ENCODE results near the gene CRABP1. TPM values are rescaled to one million over a fixed set of nuclear protein-coding genes. Genes with fewer than 3 reads are reported as not detected.

Gene CRABP1
- polyA plus RNA-seq, 1 donor from 2014 or later: 7.0 TPM

DNA sequence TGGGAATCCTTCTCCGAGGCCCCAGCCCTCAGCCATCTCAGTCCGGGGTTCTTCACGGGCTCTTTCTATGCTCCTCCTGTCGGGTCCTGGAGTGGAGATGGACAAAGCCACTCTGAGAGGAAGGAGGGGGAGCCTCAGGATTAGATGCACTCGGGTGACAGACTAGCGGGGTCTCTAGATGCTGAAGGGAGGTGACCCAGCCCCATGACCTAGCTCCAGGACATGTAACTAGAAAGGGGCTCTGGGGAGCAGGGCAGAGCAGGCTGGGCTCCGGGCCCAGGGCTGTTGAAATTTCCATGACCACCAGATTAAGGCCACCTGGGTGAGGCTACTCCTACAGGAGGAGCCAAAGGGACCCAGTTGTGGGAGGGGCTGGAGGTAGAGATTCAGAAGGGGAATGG is 26.0 kb upstream of the CRABP1 start:
- Histone ChIP-seq H3K79me2 (replicated peaks; ENCODE audit: insufficient read depth, low read length) (no peaks in the 10 kb centered on the region), H3K27ac (ENCODE audit: low read length) (no peak overlapping the region), H3K4me2 (ENCODE audit: low read length) (no peak overlapping the region), H3K9me2 (ENCODE audit: insufficient read depth, low read length) (no peaks in the 10 kb centered on the region), H4K20me1 (ENCODE audit: insufficient read depth) (no peaks in the 10 kb centered on the region), H3K9ac (ENCODE audit: low read length) (no peak overlapping the region), H3K27me3 (ENCODE audit: insufficient read depth, low read depth, low read length) (no peaks in the 10 kb centered on the region), H3K9me3 (ENCODE audit: low read length) (no peaks in the 10 kb centered on the region), H3K36me3 (ENCODE audit: insufficient read depth, low read length) (no peaks in the 10 kb centered on the region), H3F3A (ENCODE audit: insufficient read depth, low read length, poor library complexity, severe bottlenecking) (no peaks in the 10 kb centered on the region), H2AFZ (ENCODE audit: low read depth, low read length) (no peak overlapping the region), H3K4me3 (ENCODE audit: low read length) (no peak overlapping the region)
- TF ChIP-seq, protein P1, sequence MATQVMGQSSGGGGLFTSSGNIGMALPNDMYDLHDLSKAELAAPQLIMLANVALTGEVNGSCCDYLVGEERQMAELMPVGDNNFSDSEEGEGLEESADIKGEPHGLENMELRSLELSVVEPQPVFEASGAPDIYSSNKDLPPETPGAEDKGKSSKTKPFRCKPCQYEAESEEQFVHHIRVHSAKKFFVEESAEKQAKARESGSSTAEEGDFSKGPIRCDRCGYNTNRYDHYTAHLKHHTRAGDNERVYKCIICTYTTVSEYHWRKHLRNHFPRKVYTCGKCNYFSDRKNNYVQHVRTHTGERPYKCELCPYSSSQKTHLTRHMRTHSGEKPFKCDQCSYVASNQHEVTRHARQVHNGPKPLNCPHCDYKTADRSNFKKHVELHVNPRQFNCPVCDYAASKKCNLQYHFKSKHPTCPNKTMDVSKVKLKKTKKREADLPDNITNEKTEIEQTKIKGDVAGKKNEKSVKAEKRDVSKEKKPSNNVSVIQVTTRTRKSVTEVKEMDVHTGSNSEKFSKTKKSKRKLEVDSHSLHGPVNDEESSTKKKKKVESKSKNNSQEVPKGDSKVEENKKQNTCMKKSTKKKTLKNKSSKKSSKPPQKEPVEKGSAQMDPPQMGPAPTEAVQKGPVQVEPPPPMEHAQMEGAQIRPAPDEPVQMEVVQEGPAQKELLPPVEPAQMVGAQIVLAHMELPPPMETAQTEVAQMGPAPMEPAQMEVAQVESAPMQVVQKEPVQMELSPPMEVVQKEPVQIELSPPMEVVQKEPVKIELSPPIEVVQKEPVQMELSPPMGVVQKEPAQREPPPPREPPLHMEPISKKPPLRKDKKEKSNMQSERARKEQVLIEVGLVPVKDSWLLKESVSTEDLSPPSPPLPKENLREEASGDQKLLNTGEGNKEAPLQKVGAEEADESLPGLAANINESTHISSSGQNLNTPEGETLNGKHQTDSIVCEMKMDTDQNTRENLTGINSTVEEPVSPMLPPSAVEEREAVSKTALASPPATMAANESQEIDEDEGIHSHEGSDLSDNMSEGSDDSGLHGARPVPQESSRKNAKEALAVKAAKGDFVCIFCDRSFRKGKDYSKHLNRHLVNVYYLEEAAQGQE (IDR thresholded peaks at IDR 0.05; ENCODE audit: borderline replicate concordance): no peak
- TF ChIP-seq EP300 (conservative IDR thresholded peaks at IDR 0.05; ENCODE audit: poor library complexity, severe bottlenecking) (no peak), MXI1 (conservative IDR thresholded peaks at IDR 0.05; ENCODE audit: poor library complexity, severe bottlenecking) (no peak), EZH2 (IDR thresholded peaks at IDR 0.05; ENCODE audit: borderline replicate concordance, insufficient read depth, low read length, poor library complexity, severe bottlenecking) (no peak), SMC3 (conservative IDR thresholded peaks at IDR 0.05; ENCODE audit: poor library complexity) (no peak), RAD21 (conservative IDR thresholded peaks at IDR 0.05) (no peak), POLR2AphosphoS5 (IDR thresholded peaks at IDR 0.05) (no peak), TAF1 (IDR thresholded peaks at IDR 0.05; ENCODE audit: low read depth) (no peak)
- TF ChIP-seq, protein P2, sequence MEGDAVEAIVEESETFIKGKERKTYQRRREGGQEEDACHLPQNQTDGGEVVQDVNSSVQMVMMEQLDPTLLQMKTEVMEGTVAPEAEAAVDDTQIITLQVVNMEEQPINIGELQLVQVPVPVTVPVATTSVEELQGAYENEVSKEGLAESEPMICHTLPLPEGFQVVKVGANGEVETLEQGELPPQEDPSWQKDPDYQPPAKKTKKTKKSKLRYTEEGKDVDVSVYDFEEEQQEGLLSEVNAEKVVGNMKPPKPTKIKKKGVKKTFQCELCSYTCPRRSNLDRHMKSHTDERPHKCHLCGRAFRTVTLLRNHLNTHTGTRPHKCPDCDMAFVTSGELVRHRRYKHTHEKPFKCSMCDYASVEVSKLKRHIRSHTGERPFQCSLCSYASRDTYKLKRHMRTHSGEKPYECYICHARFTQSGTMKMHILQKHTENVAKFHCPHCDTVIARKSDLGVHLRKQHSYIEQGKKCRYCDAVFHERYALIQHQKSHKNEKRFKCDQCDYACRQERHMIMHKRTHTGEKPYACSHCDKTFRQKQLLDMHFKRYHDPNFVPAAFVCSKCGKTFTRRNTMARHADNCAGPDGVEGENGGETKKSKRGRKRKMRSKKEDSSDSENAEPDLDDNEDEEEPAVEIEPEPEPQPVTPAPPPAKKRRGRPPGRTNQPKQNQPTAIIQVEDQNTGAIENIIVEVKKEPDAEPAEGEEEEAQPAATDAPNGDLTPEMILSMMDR (IDR thresholded peaks at IDR 0.05; ENCODE audit: poor library complexity, severe bottlenecking): no peak

DNA sequence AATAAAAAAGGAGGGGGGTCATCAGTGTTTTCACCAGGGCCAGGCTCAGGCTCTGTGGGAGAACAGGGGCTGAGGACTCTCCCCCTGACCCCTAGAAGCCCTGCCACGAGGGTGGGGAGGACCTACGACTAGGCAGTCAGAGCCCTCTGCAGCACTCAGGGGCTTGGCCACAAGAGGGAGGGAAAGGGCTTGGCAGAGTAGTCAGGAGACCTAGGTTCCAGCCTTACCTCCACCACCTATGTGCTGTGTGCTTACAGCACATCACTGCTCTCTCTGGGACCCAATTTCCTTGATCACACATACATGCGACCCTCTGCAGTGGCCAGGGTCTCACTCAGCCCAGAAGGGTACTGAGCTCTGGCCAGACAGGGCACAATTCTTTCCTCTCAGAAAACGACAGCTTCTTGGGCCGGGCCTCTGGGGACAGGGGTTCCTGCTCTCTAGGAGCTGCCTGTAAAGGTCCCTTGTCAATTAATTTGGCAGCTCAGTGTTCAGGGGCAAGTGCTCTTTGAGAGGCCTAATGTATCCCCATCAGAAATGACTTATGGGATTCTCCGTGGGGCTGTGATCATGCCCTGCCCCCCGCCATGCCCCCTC is 24.4 kb upstream of the CRABP1 start:
- no peaks in the 10 kb centered on the region for H3K36me3 ChIP-seq (ENCODE audit: insufficient read depth, low read length)
- no peaks in the 10 kb centered on the region for H3K9me2 ChIP-seq (ENCODE audit: insufficient read depth, low read length)
- H2AFZ ChIP-seq (ENCODE audit: low read depth, low read length): peak overlapping the region; percentile 45
- no peaks in the 10 kb centered on the region for H3F3A ChIP-seq (ENCODE audit: insufficient read depth, low read length, poor library complexity, severe bottlenecking)
- no peaks in the 10 kb centered on the region for H3K79me2 ChIP-seq (replicated peaks; ENCODE audit: insufficient read depth, low read length)
- H3K4me3 ChIP-seq (ENCODE audit: low read length): no peak overlapping the region
- H3K4me2 ChIP-seq (ENCODE audit: low read length): no peak overlapping the region
- H3K9ac ChIP-seq (ENCODE audit: low read length): no peak overlapping the region
- no peaks in the 10 kb centered on the region for H3K9me3 ChIP-seq (ENCODE audit: low read length)
- H3K27me3 ChIP-seq (ENCODE audit: insufficient read depth, low read depth, low read length): no peaks in the 10 kb centered on the region
- no peak for TF ChIP-seq RAD21 (conservative IDR thresholded peaks at IDR 0.05)
- TF ChIP-seq, protein P1 (IDR thresholded peaks at IDR 0.05; ENCODE audit: borderline replicate concordance): no peak
- TF ChIP-seq EP300 (conservative IDR thresholded peaks at IDR 0.05; ENCODE audit: poor library complexity, severe bottlenecking): no peak
- TF ChIP-seq EZH2 (IDR thresholded peaks at IDR 0.05; ENCODE audit: borderline replicate concordance, insufficient read depth, low read length, poor library complexity, severe bottlenecking): no peak
- TF ChIP-seq, protein P2 (IDR thresholded peaks at IDR 0.05; ENCODE audit: poor library complexity, severe bottlenecking): no peak
- TF ChIP-seq MXI1 (conservative IDR thresholded peaks at IDR 0.05; ENCODE audit: poor library complexity, severe bottlenecking): no peak
- TF ChIP-seq POLR2AphosphoS5 (IDR thresholded peaks at IDR 0.05): no peak
- no peak for TF ChIP-seq SMC3 (conservative IDR thresholded peaks at IDR 0.05; ENCODE audit: poor library complexity)
- no peak for TF ChIP-seq TAF1 (IDR thresholded peaks at IDR 0.05; ENCODE audit: low read depth)
- no peak overlapping the region for H3K27ac ChIP-seq (ENCODE audit: low read length)
- H4K20me1 ChIP-seq (ENCODE audit: insufficient read depth): no peaks in the 10 kb centered on the region

Data from neural cell (in vitro differentiated cells).